HEK293 (cell line): Measurements from ENCODE around the gene CHD5.

Experiments
- BCL11B ChIP-seq: fragments of 450-650 bp; formaldehyde crosslinking; IDR thresholded peaks from 2 replicates; pipeline ENCODE4 v1.5.1; 2016; ENCODE audit warnings: low read depth, missing biosample characterization, missing genetic modification characterization
- GLI2 ChIP-seq: fragments of 450-650 bp; formaldehyde crosslinking; IDR thresholded peaks from 2 replicates; pipeline ENCODE4; 2017; ENCODE audit warnings: missing biosample characterization, missing genetic modification characterization, low read depth, borderline replicate concordance
- HIC1 ChIP-seq: fragments of 450-650 bp; formaldehyde crosslinking; IDR thresholded peaks from 2 replicates; pipeline ENCODE4 v1.5.1; 2016; ENCODE audit warnings: missing biosample characterization, missing genetic modification characterization
- INSM2 ChIP-seq: fragments of 450-650 bp; formaldehyde crosslinking; IDR thresholded peaks from 2 replicates; pipeline ENCODE4 v1.5.1; 2016; ENCODE audit warnings: missing biosample characterization, missing genetic modification characterization
- REPIN1 ChIP-seq: fragments of 450-650 bp; formaldehyde crosslinking; IDR thresholded peaks from 2 replicates; pipeline ENCODE4 v1.5.1; 2017; ENCODE audit warnings: missing biosample characterization, missing genetic modification characterization, low read depth
- SCRT1 ChIP-seq: fragments of 450-650 bp; formaldehyde crosslinking; IDR thresholded peaks from 2 replicates; pipeline ENCODE4 v1.5.1; 2016; ENCODE audit warnings: missing biosample characterization, missing genetic modification characterization, borderline replicate concordance
- SCRT2 ChIP-seq: fragments of 450-650 bp; formaldehyde crosslinking; IDR thresholded peaks from 2 replicates; pipeline ENCODE4 v1.5.1; 2016; ENCODE audit warnings: missing biosample characterization, missing genetic modification characterization
- SETDB1 ChIP-seq: IDR thresholded peaks from one replicate; pipeline ENCODE4 v1.6.1; 2017; ENCODE audit warnings: mild to moderate bottlenecking, low read length, moderate library complexity, mixed read lengths; ENCODE audit not compliant: insufficient read length
- YY2 ChIP-seq: fragments of 450-650 bp; formaldehyde crosslinking; IDR thresholded peaks from 2 replicates; pipeline ENCODE4 v1.5.1; 2016; ENCODE audit warnings: missing biosample characterization, missing genetic modification characterization
- ZBTB1 ChIP-seq: fragments of 450-650 bp; formaldehyde crosslinking; IDR thresholded peaks from 2 replicates; pipeline ENCODE4 v1.5.1; 2016; ENCODE audit warnings: missing biosample characterization, missing genetic modification characterization
- ZBTB48 ChIP-seq: fragments of 450-650 bp; formaldehyde crosslinking; IDR thresholded peaks from 2 replicates; pipeline ENCODE4 v1.5.1; 2016; ENCODE audit warnings: missing biosample characterization, missing genetic modification characterization
- ZBTB7A ChIP-seq: fragments of 450-650 bp; formaldehyde crosslinking; IDR thresholded peaks from 2 replicates; pipeline ENCODE4 v1.5.1; 2016; ENCODE audit warnings: low read depth, missing biosample characterization, missing genetic modification characterization
- ZBTB8A ChIP-seq: fragments of 450-650 bp; formaldehyde crosslinking; IDR thresholded peaks from 2 replicates; pipeline ENCODE4 v1.5.1; 2016; ENCODE audit warnings: missing biosample characterization, missing genetic modification characterization
- ZNF112 ChIP-seq: fragments of 450-650 bp; formaldehyde crosslinking; IDR thresholded peaks from 2 replicates; pipeline ENCODE4 v1.5.0; 2017; ENCODE audit warnings: missing biosample characterization, missing genetic modification characterization
- ZNF121 ChIP-seq: fragments of 450-650 bp; formaldehyde crosslinking; IDR thresholded peaks from 2 replicates; pipeline ENCODE4 v1.5.1; 2016; ENCODE audit warnings: missing biosample characterization, missing genetic modification characterization
- ZNF223 ChIP-seq: fragments of 450-650 bp; formaldehyde crosslinking; IDR thresholded peaks from 2 replicates; pipeline ENCODE4 v1.5.1; 2016; ENCODE audit warnings: missing biosample characterization, missing genetic modification characterization
- ZNF292 ChIP-seq: fragments of 450-650 bp; formaldehyde crosslinking; IDR thresholded peaks from 2 replicates; pipeline ENCODE4 v1.5.1; 2016; ENCODE audit warnings: low read depth, missing biosample characterization, missing genetic modification characterization, borderline replicate concordance
- ZNF391 ChIP-seq: fragments of 450-650 bp; formaldehyde crosslinking; IDR thresholded peaks from 2 replicates; pipeline ENCODE4 v1.5.1; 2016; ENCODE audit warnings: low read depth, missing biosample characterization, missing genetic modification characterization, borderline replicate concordance
- ZNF416 ChIP-seq: fragments of 450-650 bp; formaldehyde crosslinking; IDR thresholded peaks from 2 replicates; pipeline ENCODE4 v1.5.1; 2016; ENCODE audit warnings: missing biosample characterization, missing genetic modification characterization
- ZNF530 ChIP-seq: fragments of 450-650 bp; formaldehyde crosslinking; IDR thresholded peaks from 2 replicates; pipeline ENCODE4 v1.5.1; 2016; ENCODE audit warnings: low read depth, missing biosample characterization, missing genetic modification characterization
- ZNF548 ChIP-seq: fragments of 450-650 bp; formaldehyde crosslinking; IDR thresholded peaks from 2 replicates; pipeline ENCODE4 v1.5.1; 2016; ENCODE audit warnings: missing biosample characterization, missing genetic modification characterization
- ZNF555 ChIP-seq: fragments of 450-650 bp; formaldehyde crosslinking; conservative IDR thresholded peaks from 2 replicates; pipeline ENCODE4 v1.5.1; 2017; ENCODE audit warnings: missing biosample characterization, mild to moderate bottlenecking, missing genetic modification characterization, inconsistent platforms
- ZNF600 ChIP-seq: fragments of 450-650 bp; formaldehyde crosslinking; IDR thresholded peaks from 2 replicates; pipeline ENCODE4 v1.5.1; 2016; ENCODE audit warnings: missing biosample characterization, missing genetic modification characterization
- ZNF658 ChIP-seq: fragments of 450-650 bp; formaldehyde crosslinking; IDR thresholded peaks from 2 replicates; pipeline ENCODE4; 2016; ENCODE audit warnings: missing biosample characterization, missing genetic modification characterization
- ZNF660 ChIP-seq: fragments of 450-650 bp; IDR thresholded peaks from 2 replicates; pipeline ENCODE4 v1.5.1; 2018; ENCODE audit warnings: missing biosample characterization, mild to moderate bottlenecking, missing genetic modification characterization
- ZNF791 ChIP-seq: fragments of 450-650 bp; formaldehyde crosslinking; IDR thresholded peaks from 2 replicates; pipeline ENCODE4 v1.5.1; 2016; ENCODE audit warnings: missing biosample characterization, missing genetic modification characterization
- ZNF792 ChIP-seq: fragments of 450-650 bp; formaldehyde crosslinking; IDR thresholded peaks from 2 replicates; pipeline ENCODE4 v1.5.1; 2016; ENCODE audit warnings: missing biosample characterization, missing genetic modification characterization
- TF ChIP-seq, protein P1 (sequence below): fragments of 450-650 bp; formaldehyde crosslinking; IDR thresholded peaks from 2 replicates; pipeline ENCODE4 v1.5.1; 2016; ENCODE audit warnings: missing biosample characterization, missing genetic modification characterization, borderline replicate concordance
- TF ChIP-seq, protein P2 (sequence below): IDR thresholded peaks from 2 replicates; pipeline ENCODE4 v1.6.1; 2011; ENCODE audit warnings: mild to moderate bottlenecking, low read depth, low read length, borderline replicate concordance
- TF ChIP-seq, protein P3 (sequence below): fragments of 450-650 bp; formaldehyde crosslinking; conservative IDR thresholded peaks from 2 replicates; pipeline ENCODE4 v1.5.1; 2016; ENCODE audit warnings: low read depth, missing biosample characterization, missing genetic modification characterization

Gene CHD5

DNA sequence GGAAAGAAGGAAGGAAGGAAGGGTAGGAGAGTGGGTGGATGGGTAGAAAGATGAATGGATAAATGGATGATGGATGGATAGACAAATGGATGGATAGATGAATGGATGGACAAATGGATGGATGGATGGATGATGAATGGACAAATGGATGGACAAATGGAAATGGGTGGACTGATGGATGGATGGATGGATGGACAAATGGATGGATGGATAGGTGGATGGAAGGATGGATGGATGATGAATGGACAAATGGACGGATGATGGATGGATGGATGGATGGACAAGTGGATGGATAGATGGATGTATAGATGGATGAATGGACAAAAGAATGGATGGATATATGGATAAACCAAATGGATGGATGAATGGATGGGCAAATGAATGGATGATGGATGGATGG lies 30.5 kb downstream of the CHD5 start (continued):
- TF ChIP-seq, protein P1, sequence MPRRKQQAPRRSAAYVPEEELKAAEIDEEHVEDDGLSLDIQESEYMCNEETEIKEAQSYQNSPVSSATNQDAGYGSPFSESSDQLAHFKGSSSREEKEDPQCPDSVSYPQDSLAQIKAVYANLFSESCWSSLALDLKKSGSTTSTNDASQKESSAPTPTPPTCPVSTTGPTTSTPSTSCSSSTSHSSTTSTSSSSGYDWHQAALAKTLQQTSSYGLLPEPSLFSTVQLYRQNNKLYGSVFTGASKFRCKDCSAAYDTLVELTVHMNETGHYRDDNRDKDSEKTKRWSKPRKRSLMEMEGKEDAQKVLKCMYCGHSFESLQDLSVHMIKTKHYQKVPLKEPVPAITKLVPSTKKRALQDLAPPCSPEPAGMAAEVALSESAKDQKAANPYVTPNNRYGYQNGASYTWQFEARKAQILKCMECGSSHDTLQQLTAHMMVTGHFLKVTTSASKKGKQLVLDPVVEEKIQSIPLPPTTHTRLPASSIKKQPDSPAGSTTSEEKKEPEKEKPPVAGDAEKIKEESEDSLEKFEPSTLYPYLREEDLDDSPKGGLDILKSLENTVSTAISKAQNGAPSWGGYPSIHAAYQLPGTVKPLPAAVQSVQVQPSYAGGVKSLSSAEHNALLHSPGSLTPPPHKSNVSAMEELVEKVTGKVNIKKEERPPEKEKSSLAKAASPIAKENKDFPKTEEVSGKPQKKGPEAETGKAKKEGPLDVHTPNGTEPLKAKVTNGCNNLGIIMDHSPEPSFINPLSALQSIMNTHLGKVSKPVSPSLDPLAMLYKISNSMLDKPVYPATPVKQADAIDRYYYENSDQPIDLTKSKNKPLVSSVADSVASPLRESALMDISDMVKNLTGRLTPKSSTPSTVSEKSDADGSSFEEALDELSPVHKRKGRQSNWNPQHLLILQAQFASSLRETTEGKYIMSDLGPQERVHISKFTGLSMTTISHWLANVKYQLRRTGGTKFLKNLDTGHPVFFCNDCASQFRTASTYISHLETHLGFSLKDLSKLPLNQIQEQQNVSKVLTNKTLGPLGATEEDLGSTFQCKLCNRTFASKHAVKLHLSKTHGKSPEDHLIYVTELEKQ = no peak
- TF ChIP-seq ZNF416 (tag by site-specific recombination) (no peak), ZNF600 (tag by site-specific recombination) (no peak), ZNF555 (tag by site-specific recombination) (no peak), YY2 (tag by site-specific recombination) (peak; percentile 18; the same call in 1 of the 2 replicates), SETDB1 (no peak), ZBTB7A (tag by site-specific recombination) (no peak), ZNF121 (tag by site-specific recombination) (no peak), ZNF658 (tag by site-specific recombination) (no peak), ZBTB48 (tag by site-specific recombination) (no peak), SCRT2 (tag by site-specific recombination) (no peak), BCL11B (peak; percentile 13), ZBTB1 (tag by site-specific recombination) (0 out of 2 replicates have a peak, but pooled peaks have one; percentile 15), ZNF660 (no peak), GLI2 (tag by site-specific recombination) (no peak), ZNF292 (tag by site-specific recombination) (no peak), ZNF791 (0 out of 2 replicates have a peak, but pooled peaks have one; percentile 50), ZNF391 (tag by site-specific recombination) (0 out of 2 replicates have a peak, but pooled peaks have one; percentile 31), ZNF530 (tag by site-specific recombination) (no peak), INSM2 (tag by site-specific recombination) (no peak), ZBTB8A (tag by site-specific recombination) (no peak), HIC1 (tag by site-specific recombination) (no peak), ZNF548 (tag by site-specific recombination) (no peak), SCRT1 (tag by site-specific recombination) (no peak), ZNF792 (tag by site-specific recombination) (no peak), ZNF223 (no peak), ZNF112 (tag by site-specific recombination) (peak; percentile 23; the same call in 1 of the 2 replicates), REPIN1 (no peak)
- TF ChIP-seq, protein P2, sequence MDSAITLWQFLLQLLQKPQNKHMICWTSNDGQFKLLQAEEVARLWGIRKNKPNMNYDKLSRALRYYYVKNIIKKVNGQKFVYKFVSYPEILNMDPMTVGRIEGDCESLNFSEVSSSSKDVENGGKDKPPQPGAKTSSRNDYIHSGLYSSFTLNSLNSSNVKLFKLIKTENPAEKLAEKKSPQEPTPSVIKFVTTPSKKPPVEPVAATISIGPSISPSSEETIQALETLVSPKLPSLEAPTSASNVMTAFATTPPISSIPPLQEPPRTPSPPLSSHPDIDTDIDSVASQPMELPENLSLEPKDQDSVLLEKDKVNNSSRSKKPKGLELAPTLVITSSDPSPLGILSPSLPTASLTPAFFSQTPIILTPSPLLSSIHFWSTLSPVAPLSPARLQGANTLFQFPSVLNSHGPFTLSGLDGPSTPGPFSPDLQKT = no peak
- TF ChIP-seq, protein P3, sequence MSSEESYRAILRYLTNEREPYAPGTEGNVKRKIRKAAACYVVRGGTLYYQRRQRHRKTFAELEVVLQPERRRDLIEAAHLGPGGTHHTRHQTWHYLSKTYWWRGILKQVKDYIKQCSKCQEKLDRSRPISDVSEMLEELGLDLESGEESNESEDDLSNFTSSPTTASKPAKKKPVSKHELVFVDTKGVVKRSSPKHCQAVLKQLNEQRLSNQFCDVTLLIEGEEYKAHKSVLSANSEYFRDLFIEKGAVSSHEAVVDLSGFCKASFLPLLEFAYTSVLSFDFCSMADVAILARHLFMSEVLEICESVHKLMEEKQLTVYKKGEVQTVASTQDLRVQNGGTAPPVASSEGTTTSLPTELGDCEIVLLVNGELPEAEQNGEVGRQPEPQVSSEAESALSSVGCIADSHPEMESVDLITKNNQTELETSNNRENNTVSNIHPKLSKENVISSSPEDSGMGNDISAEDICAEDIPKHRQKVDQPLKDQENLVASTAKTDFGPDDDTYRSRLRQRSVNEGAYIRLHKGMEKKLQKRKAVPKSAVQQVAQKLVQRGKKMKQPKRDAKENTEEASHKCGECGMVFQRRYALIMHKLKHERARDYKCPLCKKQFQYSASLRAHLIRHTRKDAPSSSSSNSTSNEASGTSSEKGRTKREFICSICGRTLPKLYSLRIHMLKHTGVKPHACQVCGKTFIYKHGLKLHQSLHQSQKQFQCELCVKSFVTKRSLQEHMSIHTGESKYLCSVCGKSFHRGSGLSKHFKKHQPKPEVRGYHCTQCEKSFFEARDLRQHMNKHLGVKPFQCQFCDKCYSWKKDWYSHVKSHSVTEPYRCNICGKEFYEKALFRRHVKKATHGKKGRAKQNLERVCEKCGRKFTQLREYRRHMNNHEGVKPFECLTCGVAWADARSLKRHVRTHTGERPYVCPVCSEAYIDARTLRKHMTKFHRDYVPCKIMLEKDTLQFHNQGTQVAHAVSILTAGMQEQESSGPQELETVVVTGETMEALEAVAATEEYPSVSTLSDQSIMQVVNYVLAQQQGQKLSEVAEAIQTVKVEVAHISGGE (tag by site-specific recombination) = no peak
